SKM-1 (cell line): ENCODE data around the gene BCL11A.

ENCODE experiments used
- DNase-seq: peaks from one replicate; lab custom pipeline; 2025; ENCODE audit not compliant: unreplicated experiment; lab: John Stamatoyannopoulos, UW

Gene BCL11A

DNA sequence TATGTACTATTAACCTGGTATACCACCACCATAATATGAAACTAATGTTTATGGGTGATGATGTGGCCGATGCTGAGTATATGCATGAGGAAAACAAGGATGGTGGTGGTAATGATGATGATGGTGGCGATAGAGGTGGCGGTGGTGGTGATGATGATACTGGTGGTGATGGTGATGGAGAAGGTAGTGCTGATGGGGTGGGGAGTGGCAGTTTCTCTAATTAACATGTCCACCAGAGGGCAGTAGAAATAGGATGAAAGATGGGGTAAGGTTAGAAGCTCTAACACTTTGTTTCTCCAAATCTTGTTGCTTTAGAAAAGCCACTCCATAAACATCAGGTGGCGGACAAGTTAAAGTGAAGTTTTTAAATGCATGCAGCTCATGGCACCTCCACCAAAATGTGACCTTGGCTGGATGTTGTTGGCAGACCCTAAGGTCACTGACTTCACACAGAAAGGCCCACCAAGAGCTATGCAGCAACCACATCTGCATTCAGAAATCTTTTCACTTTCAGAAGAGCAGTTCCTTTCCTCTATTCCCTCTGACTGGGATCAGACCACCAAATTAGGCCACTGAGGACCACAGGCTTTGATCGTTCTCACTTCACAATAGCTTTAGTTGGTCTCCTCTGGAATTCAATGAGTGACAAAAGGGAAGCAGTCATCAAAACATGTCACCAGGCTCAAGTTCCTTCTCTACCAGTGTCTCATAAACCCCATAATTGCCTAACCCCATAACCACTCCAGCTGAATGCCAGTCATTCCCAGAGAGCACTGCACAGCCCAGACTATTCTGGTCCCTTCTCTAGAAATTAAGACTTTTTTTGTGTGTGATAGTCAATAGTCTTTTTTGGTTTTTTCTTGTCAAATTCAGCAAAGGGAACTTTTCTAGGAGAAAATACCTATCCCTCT is 7.5 kb upstream of the BCL11A start:
- DNase-seq = peak; percentile 57

DNA sequence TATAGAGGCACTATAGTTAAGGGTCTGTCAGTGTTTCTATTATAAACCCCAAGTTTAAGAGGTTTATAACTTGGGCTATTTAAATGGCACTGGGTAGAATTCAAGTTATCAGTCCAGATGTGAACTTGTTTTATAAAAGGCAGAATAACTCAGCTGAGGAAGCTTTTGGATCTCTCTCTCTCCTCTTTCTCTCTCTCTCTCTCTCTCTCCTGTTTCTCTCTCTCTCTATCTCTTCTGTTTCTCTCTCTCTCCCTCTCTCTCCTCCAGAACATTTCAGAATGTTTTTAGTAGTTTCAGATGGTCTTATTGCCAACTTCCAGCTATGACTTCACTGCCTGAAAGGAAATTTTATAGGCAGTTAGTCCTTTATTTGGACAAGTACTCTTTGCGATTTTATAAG is 6.4 kb upstream of the BCL11A start:
- DNase-seq = no peak

DNA sequence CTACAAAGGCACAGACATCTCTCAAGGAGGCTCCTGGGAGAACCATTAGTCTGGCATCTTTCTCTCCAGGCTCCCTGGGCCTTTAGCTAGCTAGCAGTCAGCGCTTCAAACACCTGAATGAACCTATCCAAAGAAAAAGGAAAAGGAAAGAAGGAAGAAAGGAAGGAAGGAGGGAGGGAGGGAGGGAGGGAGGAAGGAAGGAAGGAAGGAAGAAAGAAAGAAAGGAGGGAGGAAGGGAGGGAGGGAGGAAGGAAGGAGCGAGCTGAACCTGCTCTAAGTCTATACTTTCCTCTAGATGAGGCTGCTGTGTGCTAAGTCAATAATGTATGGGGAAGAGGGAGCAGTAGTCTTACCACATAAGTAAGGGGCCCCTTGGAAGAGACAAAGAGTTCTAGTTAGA is 5.1 kb upstream of the BCL11A start:
- peak; percentile 54 for DNase-seq

DNA sequence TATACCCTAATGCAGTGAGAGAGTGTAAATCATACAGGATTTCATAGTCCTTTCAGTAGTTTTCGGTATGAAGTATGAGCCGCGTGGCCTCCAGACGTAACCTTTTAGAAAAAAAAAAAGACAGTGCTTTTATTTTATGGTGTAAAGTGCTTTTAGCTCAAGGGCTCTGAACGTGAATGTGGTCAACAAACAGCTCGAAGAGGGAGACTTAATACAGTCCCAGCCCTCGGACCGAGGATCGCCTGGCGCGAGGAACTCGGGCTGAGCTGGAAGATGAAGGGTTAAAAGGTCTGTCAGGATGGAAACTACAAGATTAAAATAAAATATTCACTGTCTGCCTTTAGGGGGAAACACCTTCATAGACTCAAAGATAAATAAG is 4.0 kb upstream of the BCL11A start:
- no peak for DNase-seq

DNA sequence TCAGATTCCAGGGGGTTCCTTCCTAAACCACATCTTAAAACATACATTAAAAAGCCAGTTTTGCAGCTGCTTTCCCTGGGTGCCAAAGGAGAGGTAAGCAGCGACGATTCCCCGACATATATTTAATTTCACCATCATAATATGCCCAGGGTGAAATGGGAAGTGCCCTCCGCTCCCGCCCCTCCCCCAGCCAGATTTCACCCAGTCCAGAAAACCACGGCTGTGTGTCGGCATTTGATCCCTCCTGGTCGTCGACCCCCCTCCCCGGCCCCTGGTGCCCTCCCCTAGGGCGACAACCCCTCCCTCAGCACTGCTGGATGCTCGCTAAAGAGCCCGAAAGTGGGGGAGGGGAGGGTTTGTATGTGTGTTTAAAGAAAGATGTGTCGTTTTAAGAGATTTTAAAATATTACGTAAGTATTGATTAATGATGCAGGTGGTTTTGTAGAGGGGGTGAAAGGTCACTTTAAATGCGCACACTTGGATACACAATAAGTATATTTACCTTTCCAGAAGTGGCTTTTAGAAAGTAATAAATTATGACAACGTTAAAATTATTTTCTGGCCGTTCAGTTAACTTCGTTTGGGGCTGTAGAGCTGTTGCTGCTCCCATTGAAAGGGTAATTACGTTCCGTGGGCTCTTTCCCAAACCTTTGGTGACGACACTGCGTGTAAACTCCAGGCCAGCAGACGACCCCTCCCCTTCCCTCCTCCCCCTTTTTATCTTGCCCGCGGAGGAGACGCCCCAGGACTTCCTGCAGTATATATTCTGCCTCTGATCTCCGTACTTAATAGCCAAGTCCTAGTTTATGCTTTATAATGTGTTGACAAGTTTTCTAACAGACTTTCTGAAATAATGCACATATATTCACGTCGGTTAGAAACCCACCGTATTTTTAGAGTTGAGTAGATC is 3.4 kb upstream of the BCL11A start:
- DNase-seq = no peak

DNA sequence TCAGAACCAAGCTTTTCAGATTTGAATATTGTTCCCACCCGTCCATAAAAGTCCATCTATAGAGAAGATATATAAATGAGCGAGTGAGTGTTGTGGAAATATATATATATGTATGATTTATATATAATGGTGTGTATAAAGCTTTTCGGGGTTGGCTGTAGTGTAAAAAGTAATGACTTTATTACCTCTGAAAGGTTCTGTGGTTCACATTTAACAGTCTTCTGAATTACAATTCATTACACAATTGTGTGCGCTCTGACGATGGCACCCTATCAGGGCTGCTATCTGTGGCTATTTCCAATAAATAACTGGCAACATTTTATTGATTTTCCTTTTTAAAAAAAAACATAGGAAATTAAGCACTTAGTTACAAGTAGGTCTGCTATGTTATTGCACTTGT is 2.7 kb upstream of the BCL11A start:
- no peak for DNase-seq

DNA sequence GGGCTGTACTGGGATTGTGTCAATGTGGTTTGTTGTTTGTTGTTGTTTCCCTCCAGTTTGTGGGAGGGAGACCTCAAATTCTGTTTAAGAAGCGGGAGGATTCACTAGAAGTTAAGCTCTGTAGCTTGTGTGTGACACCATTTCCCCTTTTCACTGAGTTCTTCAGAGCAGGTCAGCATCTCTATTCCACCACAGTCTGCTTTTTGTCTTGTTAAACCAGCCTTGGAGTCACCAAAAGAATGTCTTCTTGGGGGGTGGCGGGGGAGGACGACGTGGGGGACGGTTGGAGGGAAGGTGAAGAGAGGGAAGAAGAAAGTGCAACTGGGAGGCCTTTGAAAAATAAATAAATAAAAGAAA is 2.3 kb upstream of the BCL11A start:
- peak; percentile 53 for DNase-seq

DNA sequence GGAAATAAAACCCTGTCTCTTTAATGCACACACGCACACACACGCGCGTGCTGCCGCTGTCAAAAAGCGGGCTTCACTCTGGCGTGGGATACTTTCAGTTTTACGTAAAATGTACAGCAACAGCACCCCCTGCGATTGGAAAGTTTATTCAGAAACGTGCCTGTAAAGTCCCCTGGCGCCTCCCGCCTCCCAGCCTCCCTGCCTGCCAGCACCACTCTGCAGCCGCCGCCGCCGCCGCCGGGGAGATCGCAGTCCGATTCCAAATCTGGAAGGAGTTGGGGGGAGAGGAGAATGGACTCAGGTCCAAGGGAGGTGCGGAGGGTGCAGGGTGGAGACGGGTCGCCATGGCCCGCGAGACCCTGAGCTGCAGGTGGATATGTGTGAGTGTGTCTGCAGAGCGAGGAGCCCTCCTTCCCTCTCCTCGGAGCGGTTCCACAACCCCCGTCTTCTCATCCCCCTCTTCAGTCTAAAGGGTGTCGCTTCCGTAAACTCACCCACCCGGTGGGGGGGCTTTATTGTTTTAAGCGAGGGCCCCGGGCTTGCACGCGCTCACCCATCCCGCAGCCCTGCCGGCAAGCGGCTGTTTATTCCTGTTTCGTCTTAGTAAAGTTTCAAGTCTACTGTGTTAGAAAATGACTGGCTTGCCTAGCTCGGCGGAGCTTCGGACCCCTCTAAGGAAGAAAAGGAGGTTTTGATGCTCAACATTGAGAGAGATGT is 1.8 kb upstream of the BCL11A start:
- DNase-seq = peak; percentile 77

DNA sequence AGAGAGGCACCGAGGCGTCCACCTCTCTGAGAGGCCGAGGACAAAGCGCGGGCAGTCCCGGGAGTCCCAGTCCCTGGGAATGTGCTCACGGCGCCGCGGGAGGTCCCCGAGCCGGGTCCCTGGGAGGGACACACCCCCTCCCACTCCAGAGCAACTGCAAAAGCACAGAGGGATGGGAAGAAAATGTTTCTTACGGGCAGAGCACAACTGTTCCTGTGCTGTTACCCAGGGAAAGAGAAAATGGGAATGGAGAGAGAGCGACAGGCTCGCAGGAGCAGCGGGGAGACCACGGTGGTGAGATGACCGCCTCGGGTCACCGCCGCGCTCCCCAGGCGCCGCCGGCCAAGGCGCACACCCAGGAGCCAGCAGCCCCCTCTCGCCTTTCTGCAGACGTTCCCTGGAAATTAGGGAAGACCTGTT is 1.2 kb upstream of the BCL11A start:
- DNase-seq = no peak

DNA sequence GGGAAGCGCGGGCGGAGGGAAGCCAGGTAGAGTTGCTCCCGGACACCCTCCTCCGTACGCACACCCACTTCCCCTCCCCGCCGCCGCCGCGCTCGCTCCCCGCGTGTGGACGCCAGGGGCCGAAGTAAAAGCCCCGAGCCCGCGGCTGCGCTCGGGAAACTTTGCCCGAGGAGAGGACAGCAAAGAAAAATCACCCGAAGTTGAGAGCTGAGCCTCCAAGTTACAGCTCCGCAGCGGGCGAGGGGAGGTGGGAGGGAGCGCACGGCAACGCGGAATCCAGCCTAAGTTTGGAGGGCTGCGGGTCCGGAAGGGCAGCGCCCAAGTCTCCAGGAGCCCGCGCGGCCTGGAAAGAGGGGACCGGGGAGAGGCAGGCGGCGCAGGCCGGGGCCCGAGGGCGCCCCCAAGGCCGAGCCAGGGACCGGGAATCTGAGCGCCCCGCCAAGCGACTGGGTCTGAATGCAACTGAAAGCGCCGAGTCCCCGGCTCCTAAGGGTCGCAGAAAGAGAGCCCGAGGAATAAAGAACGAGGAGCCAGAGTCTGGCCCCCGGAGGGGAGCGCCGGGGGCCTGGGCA is 706 bp upstream of the BCL11A start:
- peak; percentile 51 for DNase-seq

DNA sequence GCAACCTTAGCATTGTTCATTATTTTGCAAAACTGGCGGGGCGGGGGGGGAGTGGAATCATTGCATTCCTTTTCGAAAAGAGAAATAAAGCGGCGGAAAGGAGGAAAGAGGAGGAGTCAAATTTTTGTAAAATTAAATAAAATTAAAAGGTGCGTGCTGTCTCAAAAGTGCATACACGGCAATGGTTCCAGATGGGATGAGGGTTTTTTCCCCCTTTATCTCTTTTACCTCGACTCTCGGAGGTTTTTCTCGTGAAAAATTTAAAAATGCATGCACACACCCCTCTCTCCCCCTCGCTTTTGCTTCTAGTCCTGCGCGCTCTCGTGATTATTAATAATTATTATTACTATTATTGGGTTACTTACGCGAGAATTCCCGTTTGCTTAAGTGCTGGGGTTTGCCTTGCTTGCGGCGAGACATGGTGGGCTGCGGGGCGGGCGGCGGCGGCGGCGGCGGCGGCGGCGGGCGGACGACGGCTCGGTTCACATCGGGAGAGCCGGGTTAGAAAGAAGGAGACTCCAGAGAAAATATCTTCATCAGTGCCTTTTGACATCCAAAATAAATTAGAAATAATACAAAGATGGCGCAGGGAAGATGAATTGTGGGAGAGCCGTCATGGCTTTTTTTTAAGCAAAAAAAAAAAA is 481 bp downstream of the BCL11A start:
- DNase-seq = no peak

DNA sequence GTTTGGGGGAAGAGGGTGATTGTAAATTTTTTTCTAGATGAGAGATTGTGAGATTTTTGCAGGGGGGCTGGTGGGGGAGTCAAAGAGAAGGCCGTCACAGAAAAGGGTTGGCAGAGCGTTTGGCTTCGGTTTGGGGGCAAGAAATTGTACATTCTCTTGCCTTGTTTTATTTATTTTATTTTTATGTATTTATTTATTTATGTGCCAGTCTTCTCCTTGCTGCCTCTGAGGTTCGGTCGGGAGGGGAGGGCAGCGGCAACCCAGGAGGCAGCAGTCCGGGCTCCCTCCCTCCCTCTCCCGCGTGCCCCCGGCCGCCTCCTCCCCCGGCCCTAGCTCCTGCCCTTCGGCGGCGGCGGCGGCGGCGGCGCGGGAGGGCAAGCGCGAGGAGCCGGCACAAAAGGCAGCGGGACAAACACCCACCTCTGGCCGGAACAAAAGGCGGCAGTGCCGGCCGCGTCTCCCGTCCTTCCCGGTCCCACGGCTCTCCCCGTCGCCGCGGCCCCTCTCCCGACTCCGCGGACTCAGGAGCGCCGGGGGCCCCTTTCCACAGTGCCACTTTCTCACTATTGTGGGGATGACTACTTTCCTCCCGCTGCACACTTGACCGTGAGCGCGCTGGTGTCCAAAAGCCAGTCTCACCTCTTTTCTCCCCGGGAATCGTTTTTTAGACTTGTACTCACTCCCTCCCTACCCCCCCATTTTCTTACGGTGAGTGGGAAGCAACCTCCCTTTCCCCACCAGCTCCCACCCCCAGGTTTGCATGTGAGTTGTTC is 1.2 kb downstream of the BCL11A start:
- DNase-seq = no peak

DNA sequence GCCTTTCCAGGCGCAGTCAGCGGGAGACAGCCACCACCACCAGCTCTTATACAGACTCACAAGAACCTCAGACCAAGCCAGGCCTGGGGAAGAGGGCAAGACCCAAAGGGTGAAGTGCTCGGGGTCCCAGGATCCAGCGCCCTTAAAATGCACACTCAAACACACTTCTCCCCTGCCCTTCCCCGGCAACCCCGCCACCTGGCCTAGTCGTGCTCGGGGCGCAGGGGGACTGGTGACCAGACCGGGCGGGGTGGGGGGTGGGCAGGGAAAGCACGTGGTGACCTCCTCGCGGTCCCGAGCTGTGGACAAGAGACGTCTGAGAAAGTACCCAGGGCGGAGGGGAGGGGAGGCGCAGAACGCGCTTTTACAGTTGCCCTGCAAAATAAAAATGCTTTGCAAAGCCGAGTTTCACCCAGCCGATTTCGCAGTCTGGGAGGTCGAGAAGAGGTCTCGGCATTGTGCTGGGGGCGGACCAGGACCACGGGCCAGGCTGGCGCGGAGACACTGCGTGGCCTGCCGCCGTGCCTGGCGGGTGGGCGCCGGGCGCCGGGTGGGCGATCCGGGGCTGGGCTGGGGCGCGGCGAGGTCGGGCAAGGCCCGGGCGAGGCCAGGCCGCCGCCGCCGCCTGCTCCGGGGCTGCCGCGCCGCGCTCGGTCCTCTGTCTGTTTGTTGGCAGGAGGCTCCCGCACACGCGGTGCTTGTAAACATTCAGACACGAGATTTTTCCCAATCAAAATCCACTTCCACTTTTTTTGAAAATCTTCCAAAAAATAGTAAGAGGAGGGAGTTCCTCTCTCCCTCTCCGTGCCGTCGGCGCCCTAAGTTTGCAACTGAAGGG is 2.0 kb downstream of the BCL11A start:
- DNase-seq = no peak

DNA sequence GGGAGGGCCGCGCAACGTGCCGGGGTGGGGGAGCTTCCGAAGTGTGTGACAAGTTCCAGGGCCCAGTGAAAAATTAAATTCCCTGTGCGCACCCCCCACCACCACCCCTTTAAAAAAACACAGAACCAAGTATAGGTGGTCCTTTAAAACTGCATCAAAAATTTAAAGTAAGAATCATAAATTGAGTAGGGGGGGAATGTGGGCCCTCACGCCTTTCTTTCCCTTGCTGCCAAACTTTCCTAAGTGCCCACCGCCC is 2.5 kb downstream of the BCL11A start:
- no peak for DNase-seq

DNA sequence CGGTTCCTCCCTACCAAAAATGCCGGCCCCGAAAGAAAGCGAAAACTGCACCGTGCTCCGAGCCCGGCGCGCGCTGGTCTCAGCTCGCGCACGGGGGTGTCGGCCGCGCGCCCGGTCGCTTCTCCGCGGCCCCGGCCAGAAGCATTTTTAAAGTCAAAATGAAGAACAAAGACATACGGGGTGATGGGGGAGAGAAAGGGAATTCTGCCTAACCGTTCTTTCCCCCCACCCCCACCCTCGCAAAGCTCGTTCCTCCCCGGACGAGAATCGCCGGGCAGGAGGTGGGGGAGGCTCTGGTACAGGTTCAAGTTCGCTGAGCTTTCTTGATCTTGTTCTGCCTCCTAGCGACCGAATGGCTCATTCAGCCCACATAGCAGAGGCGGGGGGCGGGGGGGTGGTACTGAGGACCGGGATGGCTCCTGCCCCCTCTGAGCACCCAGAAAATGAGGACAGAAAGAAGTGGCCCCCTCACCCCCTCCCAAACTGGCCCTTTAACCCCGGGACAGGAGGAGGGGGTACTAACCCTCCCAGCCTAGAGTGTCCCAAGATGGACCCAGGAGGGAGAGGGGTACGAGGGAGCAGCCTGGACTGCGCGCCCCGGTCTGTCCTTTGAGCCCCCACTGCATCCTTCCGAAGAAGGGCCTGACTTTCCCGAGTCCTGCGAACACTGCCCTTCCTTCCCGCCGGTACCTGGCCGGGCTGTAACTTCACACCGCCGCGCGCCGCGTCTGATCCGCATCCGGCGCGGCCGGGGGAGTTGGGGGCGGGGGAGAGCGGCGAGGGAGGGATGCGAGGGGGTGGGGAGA is 3.1 kb downstream of the BCL11A start:
- DNase-seq = peak; percentile 77

DNA sequence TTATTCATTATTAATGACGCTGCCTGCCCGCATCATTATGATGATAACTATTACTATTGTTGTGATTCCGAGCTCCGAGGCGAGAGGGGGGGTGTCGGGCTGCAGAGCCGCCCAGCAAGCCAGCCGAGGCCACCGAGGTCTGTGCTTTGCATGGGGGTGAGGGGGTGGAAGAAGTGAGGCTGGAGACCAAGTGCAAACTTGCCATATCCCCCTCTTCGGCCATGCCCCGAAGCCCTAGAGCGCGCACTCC is 3.6 kb downstream of the BCL11A start:
- DNase-seq = no peak

DNA sequence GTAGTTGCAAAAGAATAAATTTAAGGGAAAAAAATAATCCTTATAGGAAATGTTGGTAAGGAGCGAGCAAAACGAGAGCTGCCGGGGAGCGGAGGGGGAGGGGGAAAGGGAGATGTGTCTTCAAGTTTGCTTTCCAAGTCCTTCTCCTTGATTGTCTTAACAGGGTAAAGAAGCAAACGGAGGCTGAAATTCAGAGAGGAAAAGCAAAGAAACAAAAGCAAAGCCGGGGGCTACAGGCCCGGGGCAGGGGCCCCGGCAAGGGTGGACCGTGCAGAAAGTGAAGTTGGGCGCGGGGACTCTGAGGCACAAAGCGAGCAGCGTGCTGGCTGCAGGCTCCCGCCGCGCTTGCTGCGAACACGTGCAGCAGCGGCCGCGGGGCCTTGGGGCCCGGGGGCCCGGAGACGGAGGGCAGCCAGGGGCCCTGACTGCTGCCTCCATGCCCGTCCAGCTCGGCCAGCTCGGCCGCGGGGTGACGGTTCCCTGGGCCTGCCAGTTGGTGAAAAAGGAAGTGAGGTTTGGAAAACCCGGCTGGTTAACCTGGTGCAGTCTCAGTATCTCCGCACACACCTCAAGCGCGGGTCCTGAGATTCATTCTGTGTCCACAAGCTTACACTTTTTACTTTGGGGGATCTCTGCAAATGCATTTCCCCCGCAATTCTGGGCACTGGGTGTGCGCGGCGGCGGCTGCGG is 4.1 kb downstream of the BCL11A start:
- DNase-seq = no peak

DNA sequence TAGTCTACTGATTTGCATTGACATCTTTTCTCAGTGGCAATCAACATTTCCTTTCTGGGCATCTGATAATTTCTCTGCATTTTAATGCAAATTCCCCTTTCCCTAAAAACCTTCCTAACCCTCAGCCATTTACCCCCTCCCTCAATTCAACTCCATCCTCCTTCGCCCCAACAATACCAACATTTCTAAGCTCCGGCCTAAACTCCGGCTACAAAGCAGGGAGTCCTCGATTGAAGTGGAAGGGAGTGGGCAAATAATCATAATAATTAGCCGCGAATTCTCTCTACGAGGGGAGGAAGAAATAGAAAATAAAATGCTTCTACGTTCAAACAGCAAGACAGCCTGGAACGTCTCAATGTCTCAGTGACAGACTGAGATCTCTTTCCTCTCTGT is 4.6 kb downstream of the BCL11A start:
- DNase-seq = no peak
